SK-MEL-5 (cell line): ENCODE measurements around the gene SNRPA1. TPM values are rescaled to one million over a fixed set of nuclear protein-coding genes. Genes with fewer than 3 reads are reported as not detected.

Source experiments
- DNase-seq: peaks from one replicate; pipeline ENCODE4 v3.0.0-alpha.2; 2016; ENCODE audit warnings: low read depth, low spot score
- in situ Hi-C: cut with HindIII; loops from 2 replicates; pipeline ENCODE4 v1.10.0; 2016; ENCODE audit warnings: low sequenced_read_pairs, high pct_unique_total_duplicates, low pct_unique_long_range_greater_than_20kb
- total RNA-seq: library from RNA; depleted of rRNA; stranded (reverse); fragments of >200 nt; shearing (Covaris generic); gene quantifications from 2 replicates; pipeline ENCODE4 v1.2.3, GENCODE V29; 2014

The SNRPA1 gene
- total RNA-seq, 1 experiment from 2014 or later, result 23.6 TPM

DNA sequence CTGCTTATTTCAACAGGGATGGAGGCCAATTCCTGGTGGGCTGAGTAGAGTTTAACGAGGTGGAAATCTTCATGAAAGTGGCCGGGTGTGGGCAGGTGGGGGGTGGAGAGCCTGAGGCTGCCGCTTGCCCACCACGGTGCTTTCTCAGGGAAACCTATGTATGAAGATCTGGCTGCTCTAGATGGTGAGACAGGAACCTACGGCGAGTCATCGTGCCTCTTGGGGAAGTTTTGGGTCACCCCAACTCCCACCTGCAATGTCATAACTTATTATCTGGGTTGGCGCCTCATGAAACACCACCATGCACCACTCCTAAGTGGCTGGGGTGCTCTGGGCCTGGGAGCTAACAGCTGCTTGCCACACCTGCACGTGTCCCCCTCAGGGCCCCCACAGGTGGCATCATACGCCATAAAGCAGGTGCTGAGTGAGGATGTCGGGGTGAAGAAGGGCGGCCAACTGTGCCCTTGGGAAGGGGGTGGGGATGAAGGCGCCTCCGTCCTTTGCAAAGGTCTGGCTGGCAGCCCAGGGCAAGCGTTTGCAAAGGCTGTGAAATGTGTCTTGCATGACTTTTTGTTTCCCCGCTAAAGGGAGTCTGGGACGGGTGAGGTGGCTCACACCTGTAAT, 27.9 kb upstream of the SNRPA1 start:
- in situ Hi-C loops, result no loop called here
- no peak for DNase-seq

DNA sequence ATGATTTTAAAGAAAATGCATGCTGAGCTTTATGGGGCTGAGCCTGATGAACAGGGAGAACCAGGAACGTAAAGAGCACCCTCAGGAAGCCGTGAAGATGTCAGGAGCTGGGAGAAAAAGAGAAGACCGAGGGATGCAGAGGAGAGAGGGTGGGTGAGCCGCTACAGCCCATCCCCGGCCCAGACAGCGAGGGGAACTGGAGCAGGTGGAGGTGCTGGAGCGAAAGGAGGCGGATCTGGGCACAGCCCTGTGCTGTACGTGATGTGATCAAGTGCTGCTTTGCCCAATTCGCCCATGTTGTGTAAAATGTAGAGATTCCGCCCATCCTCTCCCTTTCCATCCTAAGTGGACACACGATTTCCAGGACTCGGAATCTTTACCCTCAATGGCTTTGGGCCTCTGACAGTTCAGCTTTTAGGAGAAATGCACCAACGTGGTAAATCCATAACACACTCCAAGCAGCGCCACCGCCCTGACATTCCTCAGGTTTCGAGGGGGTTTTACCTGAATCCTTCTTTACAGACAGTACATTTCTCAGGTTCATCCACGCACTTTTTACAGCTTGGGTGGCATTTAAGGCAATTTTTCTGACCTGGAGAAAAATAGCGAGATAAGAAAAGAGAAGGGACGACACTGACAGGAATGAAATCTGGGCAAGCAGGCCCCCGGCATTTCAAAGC, 27.1 kb upstream of the SNRPA1 start:
- no peak for DNase-seq
- in situ Hi-C loops, result no loop called here

DNA sequence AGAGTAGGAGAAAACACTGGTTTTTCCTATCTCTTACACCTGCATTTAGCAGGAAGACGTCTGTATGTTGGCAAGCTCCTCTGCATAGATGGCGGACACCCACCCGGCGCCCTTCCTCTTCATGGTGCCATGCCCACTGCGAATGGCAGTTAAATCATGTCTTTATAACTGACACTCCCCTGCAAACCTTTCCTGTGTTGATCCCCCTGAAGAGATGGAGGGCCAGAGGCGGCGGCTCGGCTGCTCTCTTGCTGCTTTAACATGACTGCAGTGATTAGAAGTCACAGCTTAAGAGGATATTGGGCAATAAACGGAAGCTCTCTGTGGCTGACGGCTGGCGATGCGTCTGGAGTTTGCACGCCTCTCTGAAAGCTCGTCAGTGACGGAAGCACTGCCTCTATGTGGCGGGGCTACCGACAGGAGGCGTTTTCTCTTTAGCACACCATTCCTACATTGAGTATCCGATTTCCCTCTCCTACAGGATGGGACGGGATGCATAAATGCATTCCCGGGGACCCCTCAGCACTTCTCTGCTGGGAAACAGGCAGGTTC, 25.5 kb upstream of the SNRPA1 start:
- peak; percentile 61 for DNase-seq
- in situ Hi-C loops, result no loop called here

DNA sequence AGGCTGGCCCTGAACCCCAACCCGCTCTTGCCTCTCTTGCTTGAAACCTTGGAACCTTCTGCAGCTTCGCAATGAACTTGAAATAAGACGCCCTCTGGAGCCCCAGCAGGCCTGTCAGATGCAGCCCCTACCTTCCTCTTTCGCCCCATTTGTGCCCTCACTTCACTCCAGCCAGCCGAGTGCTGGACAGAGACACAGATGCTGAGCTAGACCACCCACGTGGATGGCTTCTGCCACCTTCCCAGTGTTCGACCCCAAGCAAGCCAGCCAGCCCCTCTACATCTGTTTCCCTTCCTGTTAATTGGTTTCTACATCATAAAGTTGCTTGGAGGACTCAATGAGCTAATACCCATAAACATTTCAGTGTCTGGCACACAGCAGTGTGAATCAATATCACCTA, 23.8 kb upstream of the SNRPA1 start:
- in situ Hi-C loops, result no loop called here
- DNase-seq, result no peak

DNA sequence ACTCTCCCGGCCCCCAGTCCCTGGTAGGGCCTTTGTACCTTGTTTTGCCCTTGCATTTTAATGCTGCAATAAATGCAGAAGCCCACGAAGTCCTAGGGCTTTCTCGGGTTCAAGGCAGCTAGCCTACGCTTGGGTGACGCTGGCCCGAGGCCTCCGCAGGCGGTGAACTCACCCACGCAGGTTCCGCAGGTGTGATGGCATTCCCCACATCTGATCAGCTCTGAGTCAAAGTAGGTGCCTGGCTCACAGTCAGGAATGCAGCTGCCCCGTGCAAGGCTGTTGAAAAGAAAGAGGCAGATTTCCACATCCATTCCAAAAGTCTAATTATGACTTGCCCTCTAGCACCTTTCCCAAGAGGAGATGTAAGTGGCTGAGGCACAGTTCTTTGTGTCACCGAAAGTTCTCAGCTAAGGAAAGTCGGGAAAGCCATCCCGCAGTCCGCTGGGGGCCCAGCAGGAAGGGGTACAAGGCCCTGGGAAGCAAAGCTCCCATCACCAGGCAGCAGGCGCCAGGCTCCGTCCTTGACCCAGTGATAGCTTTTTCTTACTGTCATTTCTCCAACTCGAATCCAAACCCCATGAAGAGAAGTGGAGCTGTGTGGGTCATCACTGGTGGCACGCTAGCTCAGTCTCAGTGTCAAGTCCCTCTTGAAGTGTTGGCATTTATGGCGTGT, 23.2 kb upstream of the SNRPA1 start:
- no peak for DNase-seq
- in situ Hi-C loops, result no loop called here

DNA sequence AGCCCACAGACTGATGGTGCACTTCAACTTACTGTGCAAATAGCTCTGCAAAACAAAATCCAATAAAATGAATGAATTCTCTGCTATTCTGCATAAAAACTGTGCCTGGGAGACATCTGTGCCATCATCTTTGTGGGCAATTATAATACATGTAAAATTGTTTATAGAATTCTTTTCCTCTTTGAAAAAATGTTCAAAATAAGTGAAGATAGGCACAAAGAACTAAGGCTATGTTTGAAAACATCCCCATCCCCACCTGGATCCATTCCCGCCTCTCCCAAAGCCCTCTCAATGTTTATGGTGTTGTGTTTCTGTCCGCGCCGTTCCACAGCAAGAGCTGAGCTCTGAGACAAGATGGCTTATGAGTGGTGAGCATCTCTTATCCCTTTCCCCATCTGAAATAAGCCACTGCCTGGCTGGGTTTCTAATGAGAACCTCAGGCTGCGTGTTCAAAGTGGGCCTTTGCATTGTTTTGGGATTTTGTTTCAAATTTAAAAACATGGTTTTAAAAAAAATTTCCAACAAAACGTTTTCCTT, 22.4 kb upstream of the SNRPA1 start:
- no peak for DNase-seq
- in situ Hi-C loops, result no loop called here

DNA sequence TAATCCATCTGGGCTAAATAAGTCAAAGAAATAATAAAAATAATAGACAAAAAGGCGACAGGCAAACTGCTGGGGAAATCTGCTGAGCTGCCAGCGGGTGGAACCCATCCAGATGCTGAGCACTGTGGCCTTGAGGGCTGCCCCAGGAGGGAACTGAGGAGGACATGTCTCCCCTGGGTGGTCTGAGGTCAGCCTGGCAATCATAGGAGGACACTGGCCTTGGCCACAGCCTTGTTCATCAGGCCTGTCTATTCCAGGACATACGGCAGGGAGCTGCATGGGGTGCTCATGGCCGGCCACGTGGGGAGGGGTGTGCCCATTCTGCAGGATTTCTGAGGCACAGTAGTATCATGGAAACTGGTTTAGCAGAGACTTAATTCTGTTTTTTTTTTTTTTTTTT, 21.5 kb upstream of the SNRPA1 start:
- no peak for DNase-seq
- in situ Hi-C loops, result no loop called here

DNA sequence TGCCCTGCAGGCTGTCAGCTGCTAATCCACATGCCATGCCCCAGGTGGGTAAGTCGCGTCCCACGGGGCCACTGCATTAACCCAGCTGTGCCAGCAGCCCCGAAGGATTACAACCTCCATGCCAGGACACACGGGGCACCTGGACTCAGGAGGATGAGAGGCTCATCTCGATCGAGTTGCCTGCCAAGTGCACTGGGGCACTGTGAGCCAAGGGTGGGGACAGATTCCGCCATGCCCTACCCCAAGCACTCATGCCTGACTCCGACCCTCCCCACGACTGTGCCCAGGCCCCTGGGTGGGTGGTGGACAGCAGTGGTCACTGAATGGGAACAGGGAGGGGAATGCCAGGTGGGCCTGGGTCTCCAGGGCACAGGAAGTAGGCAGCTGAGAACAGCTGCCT, 20.7 kb upstream of the SNRPA1 start:
- no peak for DNase-seq
- in situ Hi-C loops, result no loop called here

DNA sequence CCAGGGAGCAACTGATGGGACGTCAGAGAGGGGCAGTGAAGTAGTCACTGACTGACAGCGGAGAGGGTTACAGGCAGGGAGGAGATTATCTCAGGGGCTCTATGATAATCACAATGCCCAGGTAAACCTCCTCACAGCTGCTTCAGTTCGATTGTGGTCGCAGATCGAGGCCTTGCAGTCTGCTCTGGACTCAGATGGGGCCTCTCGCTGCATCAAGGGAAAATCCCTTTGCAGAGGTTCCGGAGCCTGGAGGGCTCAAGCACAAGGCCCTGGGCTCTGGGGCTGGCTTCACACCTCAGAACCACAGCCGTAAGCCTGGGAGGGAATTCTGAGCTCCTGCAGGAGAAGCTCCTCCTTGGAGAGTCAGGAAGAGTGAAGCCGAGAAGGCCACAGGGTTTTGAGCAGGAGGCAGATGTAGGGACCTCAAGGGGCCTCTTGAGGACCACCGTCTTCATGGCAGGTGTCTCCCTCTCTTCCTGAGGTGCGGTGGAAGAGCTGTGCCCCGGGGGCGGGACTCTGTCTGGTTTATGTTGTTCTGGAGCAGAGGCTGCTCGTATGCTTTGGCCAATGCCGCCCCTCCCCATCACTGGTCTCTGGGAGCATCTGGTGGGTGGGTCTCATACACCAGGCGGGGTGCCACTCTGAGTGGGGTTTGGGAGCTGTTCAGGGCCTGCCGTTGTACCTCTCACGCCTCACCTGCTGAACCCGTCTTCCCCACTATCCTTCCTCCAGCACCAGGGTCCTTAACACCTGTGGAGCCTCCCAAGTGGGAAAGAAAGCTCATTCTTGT, 19.5 kb upstream of the SNRPA1 start:
- in situ Hi-C loops, result no loop called here
- no peak for DNase-seq

DNA sequence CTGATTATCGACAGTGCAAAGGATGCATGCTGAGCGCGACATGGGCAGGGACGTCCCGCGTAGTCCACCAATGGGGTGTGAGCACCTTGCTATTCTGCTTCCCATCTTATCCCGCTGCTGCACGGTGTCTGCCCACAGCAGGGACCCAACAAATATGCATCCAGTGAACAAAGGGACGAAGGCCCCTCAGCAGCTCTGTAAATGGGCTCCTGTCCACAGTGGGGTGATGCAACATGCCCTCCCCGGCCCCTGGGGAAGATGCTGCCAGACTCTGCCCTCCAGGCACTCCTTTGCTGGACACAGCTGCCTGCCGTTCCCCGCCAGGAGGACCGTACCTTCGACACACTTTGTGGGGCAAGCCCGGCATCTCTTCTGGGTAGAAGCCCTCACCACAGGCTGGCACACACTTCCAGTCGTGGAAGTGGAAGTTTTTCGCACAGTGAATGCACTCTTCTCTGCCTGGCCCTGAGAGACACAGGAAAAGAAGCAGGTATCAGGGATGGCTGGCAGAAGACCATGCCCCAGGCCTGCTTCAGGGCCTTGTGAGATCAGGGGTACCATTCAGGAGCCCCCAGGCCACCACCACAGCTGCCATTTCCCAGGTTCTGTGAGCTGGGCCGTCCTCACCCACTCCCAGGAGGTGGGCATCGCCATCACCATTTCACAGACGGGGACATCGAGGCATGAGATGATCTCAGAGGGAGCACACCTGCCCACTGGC, 18.2 kb upstream of the SNRPA1 start:
- no peak for DNase-seq
- in situ Hi-C loops, result no loop called here

DNA sequence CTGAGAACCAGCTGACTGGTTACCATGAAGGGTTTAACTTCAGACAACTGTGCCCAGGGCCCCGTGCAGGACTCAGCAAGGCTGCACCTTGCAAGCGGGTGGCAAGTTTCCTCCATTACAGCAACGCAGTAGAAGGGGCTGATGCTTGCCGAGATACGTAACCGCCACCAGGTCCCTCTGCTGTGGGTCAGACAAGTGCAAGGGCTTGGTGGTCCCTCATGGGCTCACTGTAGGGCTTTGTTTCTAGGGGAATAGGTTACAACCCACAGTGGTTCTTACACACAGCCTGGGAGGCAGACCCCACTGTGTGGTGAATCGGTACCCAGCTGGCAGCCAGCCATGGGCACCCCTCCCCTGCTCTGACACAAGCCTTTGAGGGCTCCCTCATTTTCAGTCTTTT, 15.5 kb upstream of the SNRPA1 start:
- DNase-seq, result no peak
- in situ Hi-C loops, result no loop called here

DNA sequence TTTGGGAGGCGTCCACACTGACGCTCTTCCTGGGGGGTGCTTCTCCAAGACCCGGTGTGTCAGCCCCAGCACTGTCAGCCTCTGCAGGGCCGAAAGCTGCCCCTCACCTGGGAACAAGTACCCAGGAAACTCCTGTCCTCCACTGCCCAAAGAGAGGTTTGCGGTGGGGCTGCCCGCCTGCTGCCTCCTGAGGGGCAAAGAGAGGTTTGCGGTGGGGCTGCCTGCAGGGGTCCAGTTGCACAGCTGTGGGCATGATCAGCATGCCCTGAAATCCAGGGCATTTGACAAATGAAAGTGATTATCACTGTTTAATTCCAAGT, 15.1 kb upstream of the SNRPA1 start:
- DNase-seq, result no peak
- in situ Hi-C loops, result no loop called here

DNA sequence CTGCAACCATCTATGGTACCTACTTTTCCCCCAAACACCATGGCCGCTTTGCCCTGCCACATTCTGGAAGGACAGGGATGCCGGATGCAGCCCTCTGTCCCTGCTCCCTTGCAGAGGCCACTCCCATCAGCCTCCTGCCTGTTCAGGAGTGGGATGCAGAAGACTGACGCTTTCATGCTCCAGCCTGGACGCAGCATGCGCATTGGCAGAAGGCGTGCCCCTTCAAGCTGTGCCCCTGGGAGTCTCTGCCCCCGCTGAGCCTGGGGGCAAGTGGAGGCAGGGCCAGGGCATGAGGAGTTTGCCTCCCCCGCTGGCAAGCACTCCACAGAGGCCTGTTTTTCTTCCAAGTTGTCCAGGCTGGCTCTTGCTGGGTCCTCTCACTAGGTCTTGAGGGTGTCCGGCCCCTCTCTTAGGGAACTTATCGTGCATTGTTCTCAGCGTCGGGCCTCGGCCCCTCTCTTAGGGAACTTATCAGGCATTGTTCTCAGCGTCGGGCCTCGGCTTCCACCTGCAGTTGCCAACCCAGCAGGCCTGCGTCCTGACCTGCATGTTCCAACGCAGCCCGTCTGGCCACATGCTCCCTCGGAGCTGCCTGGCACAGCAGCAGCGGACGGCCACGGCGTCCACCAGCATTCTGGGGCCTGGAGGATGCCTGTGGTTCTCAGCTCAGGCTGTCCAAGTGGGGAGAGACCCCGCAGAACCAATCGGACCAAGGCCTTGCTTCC, 14.6 kb upstream of the SNRPA1 start:
- DNase-seq, result no peak
- in situ Hi-C loops, result no loop called here

DNA sequence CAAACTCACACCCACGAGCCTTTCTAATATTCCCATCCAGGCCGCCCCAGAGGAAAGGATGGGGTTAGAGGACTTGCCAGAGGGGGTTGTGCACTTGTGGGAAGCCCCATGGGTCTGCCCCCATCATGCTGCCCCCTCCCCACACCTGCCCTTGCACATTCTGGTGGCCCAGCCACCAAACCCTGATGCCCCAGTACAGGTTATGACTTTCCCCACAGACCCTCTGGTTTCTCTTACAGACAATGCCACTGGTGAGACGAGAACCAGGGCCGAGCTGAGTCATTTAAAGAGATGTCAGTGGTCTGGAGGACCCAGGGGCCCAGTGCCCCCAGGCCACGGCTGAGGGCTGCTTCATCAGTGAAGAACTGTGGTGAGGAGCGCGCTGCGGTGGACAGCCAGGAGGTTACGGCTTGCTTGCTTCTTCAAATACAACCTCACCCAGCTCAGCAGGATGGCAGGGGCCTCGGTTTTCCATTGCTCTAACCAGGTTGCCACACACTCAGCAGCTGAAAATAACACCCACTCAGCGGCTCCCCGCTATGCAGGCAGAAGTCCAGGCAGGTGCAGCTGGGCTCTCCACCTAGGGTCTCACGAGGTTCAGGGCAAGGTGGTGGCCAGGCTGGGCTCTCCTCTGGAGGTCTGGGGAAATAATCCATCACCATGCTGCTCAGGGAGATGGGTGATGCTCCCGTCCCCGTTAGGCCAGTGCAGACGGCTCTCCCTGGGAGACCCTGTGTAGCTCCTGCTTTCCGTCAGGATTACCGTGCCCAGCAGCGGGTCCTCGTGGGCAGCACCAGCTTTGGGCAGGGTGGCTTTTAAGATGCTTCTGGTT, 13.8 kb upstream of the SNRPA1 start:
- no peak for DNase-seq
- in situ Hi-C loops, result no loop called here

DNA sequence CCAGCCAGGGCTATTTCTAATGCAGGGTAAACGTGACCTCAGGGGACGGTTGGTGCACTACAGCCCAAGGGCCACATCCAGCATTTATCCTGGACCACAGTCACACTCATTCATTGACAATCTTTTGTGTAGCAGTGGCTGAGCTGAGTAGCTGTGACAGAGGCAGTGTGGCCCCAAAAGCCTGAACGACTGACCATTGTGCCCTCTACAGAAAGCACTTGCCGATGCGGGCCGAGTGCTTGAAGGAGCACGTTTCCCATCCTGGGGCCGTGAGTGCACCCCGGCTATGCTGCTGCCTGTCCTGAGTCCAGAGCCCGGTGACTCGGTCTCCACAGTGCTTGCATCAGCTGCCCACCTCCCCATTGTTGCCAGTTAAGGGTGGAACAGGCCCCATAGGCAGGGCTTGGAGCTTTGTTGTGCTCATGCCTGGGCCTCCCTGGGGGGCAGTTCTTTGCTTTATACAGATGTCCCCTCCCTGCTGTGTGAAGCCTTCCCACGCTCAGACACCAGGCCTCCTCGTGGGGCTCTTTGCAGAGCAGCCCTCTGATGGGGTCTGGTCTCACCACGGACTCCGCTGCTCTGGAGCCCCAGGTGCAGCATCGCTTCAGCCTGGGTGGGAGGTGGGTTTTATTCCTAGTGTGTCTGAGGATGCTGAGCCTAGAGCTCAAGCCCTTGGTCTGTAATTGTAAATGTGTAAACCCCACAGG, 13.0 kb upstream of the SNRPA1 start:
- no peak for DNase-seq
- in situ Hi-C loops, result no loop called here
